GM12801 (cell line): ENCODE data around the gene SERPINA5.

ENCODE experiments used
- TF ChIP-seq, protein P1 (sequence below): IDR thresholded peaks from one replicate; pipeline ENCODE4 v1.5.1; 2011; ENCODE audit warnings: control low read depth; ENCODE audit not compliant: insufficient read length; ENCODE audit errors: extremely low read depth

SERPINA5 gene

GRCh38 chr14:94572637-94573303 is 8.5 kb upstream of the SERPINA5 start:
- TF ChIP-seq, protein P1, sequence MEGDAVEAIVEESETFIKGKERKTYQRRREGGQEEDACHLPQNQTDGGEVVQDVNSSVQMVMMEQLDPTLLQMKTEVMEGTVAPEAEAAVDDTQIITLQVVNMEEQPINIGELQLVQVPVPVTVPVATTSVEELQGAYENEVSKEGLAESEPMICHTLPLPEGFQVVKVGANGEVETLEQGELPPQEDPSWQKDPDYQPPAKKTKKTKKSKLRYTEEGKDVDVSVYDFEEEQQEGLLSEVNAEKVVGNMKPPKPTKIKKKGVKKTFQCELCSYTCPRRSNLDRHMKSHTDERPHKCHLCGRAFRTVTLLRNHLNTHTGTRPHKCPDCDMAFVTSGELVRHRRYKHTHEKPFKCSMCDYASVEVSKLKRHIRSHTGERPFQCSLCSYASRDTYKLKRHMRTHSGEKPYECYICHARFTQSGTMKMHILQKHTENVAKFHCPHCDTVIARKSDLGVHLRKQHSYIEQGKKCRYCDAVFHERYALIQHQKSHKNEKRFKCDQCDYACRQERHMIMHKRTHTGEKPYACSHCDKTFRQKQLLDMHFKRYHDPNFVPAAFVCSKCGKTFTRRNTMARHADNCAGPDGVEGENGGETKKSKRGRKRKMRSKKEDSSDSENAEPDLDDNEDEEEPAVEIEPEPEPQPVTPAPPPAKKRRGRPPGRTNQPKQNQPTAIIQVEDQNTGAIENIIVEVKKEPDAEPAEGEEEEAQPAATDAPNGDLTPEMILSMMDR: no peak

- TF ChIP-seq, protein P1: no peak
Observed at GRCh38 chr14:94573475-94574277, 7.5 kb upstream of the SERPINA5 start.

- TF ChIP-seq, protein P1: no peak
Observed at GRCh38 chr14:94574336-94574735, 6.9 kb upstream of the SERPINA5 start.

DNA sequence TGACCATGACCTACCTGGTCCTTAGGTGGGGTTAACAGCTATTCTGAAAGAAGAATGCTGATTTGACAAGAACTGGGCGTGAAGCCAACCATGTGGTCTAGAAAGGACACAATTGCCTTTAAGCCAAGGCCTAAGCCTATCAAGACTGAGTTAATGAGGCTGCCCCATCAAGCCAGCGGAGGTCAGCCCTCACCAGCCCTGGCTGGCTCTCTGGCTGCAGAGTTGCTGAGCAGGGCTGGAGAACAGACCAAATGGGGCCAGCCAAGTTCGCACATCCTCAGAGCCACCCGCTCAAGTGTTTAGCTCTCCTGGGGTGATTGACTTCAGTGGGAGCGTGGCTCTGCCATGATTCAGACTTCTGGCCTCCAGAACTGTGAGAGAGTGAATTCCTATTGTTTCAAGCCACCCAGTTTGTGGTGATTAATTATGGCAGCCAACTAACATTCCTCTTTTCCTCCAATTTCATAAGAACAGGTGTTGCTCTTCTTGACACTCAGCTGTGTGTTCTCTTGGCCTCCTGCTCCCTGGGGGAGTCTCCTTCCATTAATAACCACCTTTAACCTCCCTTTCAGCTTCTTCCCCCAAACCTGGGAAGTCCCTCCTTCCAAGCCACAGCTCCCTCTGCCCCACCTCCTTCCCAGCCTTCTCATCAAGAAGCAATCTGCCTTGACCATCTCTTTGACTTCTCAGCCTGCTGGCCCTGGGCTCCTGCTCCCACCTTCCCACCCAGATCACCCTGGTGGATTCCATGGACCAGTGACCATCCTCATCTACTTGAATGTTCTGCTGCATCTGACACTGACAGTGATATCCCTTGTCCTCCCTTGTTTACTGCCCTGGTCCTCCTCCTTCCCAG is 5.3 kb upstream of the SERPINA5 start:
- TF ChIP-seq, protein P1: no peak

DNA sequence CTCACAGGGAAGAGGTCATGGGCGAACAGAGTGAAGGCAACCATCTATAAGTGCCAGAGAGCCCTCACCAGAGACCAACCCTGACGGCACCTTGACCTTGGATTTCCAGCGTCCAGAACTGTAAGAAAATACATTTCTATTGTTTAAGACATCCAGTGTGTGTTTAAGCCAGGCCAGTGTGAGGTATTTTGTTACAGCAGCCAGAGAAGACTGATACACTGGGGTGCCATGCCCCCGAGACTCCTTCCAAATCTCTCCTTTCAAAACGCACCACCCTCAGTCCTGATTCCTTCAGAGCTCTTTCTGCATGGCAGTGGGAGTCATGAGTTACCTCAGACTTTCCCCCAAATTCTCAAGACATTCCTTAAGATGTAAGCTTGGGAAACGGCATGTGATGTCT is 2.5 kb upstream of the SERPINA5 start:
- TF ChIP-seq, protein P1: no peak

DNA sequence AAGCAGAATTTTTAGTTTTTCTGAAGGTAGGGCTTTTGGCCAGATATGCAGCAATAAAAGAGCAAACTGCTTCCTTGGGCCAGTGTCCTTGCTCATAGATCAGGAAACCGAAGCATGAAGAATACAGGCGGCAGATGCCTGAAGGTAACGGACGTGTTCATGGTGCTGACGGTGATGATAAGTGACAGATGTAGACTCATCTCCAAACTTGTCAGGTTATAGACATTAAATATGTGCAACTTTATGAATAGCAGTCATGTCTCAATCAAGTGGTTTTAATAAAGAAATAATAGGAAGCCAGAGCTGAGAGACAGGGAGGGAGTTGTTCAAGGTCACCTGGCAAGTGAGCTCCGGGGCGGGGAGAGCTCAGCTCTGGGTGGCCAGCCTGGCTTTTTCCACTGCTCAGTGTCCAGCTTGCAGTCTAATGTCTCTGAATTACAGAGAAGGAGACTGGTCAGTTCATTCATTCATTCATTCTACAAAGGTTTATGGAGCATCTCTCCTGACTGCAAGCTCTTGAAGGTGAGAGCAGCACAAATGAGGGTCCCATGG is 1.0 kb downstream of the SERPINA5 start:
- TF ChIP-seq, protein P1: no peak

GRCh38 chr14:94582851-94583250 is 1.6 kb downstream of the SERPINA5 start:
- TF ChIP-seq, protein P1: no peak
